Keratinocyte (primary cell): ENCODE measurements around the gene SPDYA. TPM values are rescaled to one million over a fixed set of nuclear protein-coding genes. Genes with fewer than 3 reads are reported as not detected.

Experiments
- DNase-seq: peaks from one replicate; pipeline ENCODE4 v3.0.0-alpha.2; 2011; ENCODE audit warnings: low read depth, missing footprints, low spot score
- FAIRE-seq: peaks from 2 replicates; lab custom pipeline; 2011; peaks lifted over from hg19 to GRCh38; lab: Jason Lieb, UNC
- H2AFZ ChIP-seq: 2 replicates; pipeline ENCODE4 v1.6.0; 2012; ENCODE audit warnings: low read length, control low read depth, inconsistent platforms; ENCODE audit not compliant: control insufficient read depth
- H3K27ac ChIP-seq: 2 replicates; pipeline ENCODE4 v1.5.1; 2011; ENCODE audit warnings: low read length; ENCODE audit not compliant: control insufficient read depth, insufficient read depth
- H3K27me3 ChIP-seq: 3 replicates; pipeline ENCODE4 v1.6.0; 2011; ENCODE audit warnings: low read length; ENCODE audit not compliant: control insufficient read depth, insufficient read depth; ENCODE audit errors: extremely low read depth
- H3K36me3 ChIP-seq, 2 experiments: 2 replicates in 1 of 2; 3 replicates in 1 of 2; pipeline ENCODE4 v1.5.1; 2011; ENCODE audit warnings: low read length in 2 of 2, mild to moderate bottlenecking in 1 of 2; ENCODE audit not compliant: control insufficient read depth in 2 of 2, insufficient read depth in 2 of 2; ENCODE audit errors: extremely low read depth in 1 of 2
- H3K4me1 ChIP-seq: 3 replicates; pipeline ENCODE4 v1.5.1; 2011; ENCODE audit warnings: low read length; ENCODE audit not compliant: control insufficient read depth, insufficient read depth; ENCODE audit errors: extremely low read depth
- H3K4me2 ChIP-seq: 3 replicates; pipeline ENCODE4 v1.6.0; 2011; ENCODE audit warnings: low read depth, low read length; ENCODE audit not compliant: control insufficient read depth, insufficient read depth; ENCODE audit errors: extremely low read depth
- H3K4me3 ChIP-seq, 3 experiments: fragments of 200-600 bp in 1 of 3; sonication (generic) in 1 of 3; 2 replicates in 2 of 3; 3 replicates in 1 of 3; pipeline ENCODE4 v1.5.1; 2011 to 2016; ENCODE audit warnings: low read length in 3 of 3, mild to moderate bottlenecking in 3 of 3, control low read depth in 2 of 3, inconsistent platforms in 1 of 3, low read depth in 1 of 3, mixed read lengths in 1 of 3, mixed run types in 1 of 3, moderate library complexity in 1 of 3; ENCODE audit not compliant: control insufficient read depth in 2 of 3, insufficient read depth in 2 of 3; ENCODE audit errors: extremely low read depth in 1 of 3
- H3K79me2 ChIP-seq: 2 replicates; pipeline ENCODE4 v1.6.0; 2012; ENCODE audit warnings: low read length; ENCODE audit not compliant: control insufficient read depth, insufficient read depth
- H3K9ac ChIP-seq: 3 replicates; pipeline ENCODE4 v1.6.0; 2011; ENCODE audit warnings: low read length; ENCODE audit not compliant: control insufficient read depth, insufficient read depth; ENCODE audit errors: extremely low read depth
- H3K9me1 ChIP-seq: 3 replicates; pipeline ENCODE4 v1.6.0; 2011; ENCODE audit warnings: low read length; ENCODE audit not compliant: control insufficient read depth, insufficient read depth; ENCODE audit errors: extremely low read depth
- H3K9me3 ChIP-seq: 2 replicates; pipeline ENCODE4 v1.5.1; 2012; ENCODE audit warnings: low read depth, low read length; ENCODE audit not compliant: control insufficient read depth
- H4K20me1 ChIP-seq: 3 replicates; pipeline ENCODE4 v1.6.0; 2011; ENCODE audit warnings: low read length; ENCODE audit not compliant: control insufficient read depth, insufficient read depth; ENCODE audit errors: extremely low read depth
- EZH2 ChIP-seq: IDR thresholded peaks from one replicate; pipeline ENCODE4 v1.6.1; 2012; ENCODE audit warnings: inconsistent platforms, mild to moderate bottlenecking, low read length, moderate library complexity
- dilution Hi-C: fragments of 300-500 bp; cut with MboI; formaldehyde crosslinking; loops from one replicate; pipeline ENCODE4 v1.7.0; 2020; ENCODE audit warnings: low sequenced_read_pairs; ENCODE audit not compliant: extremely low pct_ligation_motif_present
- polyA plus RNA-seq, 5 experiments: library from polyadenylated mRNA; depleted of rRNA in 3 of 5; stranded (reverse) in 3 of 5; stranded (forward) in 1 of 5; unstranded in 1 of 5; fragments of >200 nt; gene quantifications; 1 replicate in 1 of 5; 2 replicates in 3 of 5; 3 replicates in 1 of 5; pipeline versions ENCODE4 v1.2.1 to v1.2.3, GENCODE V29; 2011 to 2012; ENCODE audit warnings: missing spikeins in 2 of 5, low read depth in 1 of 5, low replicate concordance in 1 of 5
- TF ChIP-seq, protein P1 (sequence below), 3 experiments: IDR thresholded peaks in 1 of 3; conservative IDR thresholded peaks in 1 of 3; optimal IDR thresholded peaks in 1 of 3; 2 replicates in 2 of 3; 3 replicates in 1 of 3; pipeline versions ENCODE3 to v1.5.1; 2011; ENCODE audit warnings: low read length in 3 of 3, mild to moderate bottlenecking in 3 of 3, moderate library complexity in 2 of 3, control low read depth in 1 of 3, inconsistent platforms in 1 of 3; ENCODE audit not compliant: insufficient read depth in 2 of 3; ENCODE audit errors: extremely low read depth in 1 of 3

The SPDYA gene
- polyA plus RNA-seq, 1 donor (not counting 4 experiments of a cell fraction or from before 2014, with no cell fraction given): 0.37 TPM

DNA sequence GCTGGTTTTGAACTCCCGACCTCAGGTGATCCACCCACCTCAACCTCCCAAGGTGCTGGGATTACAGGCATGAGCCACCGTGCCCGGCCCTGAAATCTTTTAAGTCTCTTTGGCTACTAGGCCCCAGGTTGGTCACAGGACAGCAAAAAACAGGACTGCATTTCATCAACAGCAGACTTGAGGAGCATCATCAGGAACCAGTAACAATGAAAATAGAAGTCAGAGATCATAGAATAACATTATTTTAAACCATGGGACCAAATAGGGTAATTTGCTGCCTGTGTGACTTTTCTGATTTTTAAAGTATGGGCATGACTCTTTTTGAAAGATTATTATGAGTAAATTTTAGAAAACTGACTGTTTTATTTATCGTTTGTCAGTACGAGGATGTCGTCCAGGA, 34.2 kb upstream of the SPDYA start:
- peaks cover 93% of the 10 kb centered on the region for H3K79me2 ChIP-seq
- no peak for FAIRE-seq
- no peak overlapping the region for H3K4me3 ChIP-seq
- H3K27me3 ChIP-seq: no peaks in the 10 kb centered on the region
- H4K20me1 ChIP-seq: peaks cover 16% of the 10 kb centered on the region
- peaks cover 5% of the 10 kb centered on the region for H3K4me1 ChIP-seq
- no peak for TF ChIP-seq EZH2
- TF ChIP-seq, protein P1, sequence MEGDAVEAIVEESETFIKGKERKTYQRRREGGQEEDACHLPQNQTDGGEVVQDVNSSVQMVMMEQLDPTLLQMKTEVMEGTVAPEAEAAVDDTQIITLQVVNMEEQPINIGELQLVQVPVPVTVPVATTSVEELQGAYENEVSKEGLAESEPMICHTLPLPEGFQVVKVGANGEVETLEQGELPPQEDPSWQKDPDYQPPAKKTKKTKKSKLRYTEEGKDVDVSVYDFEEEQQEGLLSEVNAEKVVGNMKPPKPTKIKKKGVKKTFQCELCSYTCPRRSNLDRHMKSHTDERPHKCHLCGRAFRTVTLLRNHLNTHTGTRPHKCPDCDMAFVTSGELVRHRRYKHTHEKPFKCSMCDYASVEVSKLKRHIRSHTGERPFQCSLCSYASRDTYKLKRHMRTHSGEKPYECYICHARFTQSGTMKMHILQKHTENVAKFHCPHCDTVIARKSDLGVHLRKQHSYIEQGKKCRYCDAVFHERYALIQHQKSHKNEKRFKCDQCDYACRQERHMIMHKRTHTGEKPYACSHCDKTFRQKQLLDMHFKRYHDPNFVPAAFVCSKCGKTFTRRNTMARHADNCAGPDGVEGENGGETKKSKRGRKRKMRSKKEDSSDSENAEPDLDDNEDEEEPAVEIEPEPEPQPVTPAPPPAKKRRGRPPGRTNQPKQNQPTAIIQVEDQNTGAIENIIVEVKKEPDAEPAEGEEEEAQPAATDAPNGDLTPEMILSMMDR (optimal IDR thresholded peaks at IDR 0.05 in 1 of 3, IDR thresholded peaks at IDR 0.05 in 1 of 3, conservative IDR thresholded peaks at IDR 0.05 in 1 of 3; ENCODE audit: extremely low read depth in 1 of 3, insufficient read depth in 2 of 3, low read length in 3 of 3): no peak
- dilution Hi-C loops: no loop called here
- H3K9me1 ChIP-seq: no peaks in the 10 kb centered on the region
- no peak overlapping the region for H3K4me2 ChIP-seq
- H3K27ac ChIP-seq: no peak overlapping the region
- H2AFZ ChIP-seq: no peak overlapping the region
- peaks cover 4 to 13% of the 10 kb centered on the region in 2 experiments for H3K36me3 ChIP-seq
- no peak for DNase-seq
- H3K9me3 ChIP-seq: no peaks in the 10 kb centered on the region
- H3K9ac ChIP-seq: no peak overlapping the region

GRCh38 chr2:28778392-28778791, 32.2 kb upstream of the SPDYA start:
- TF ChIP-seq, protein P1 (optimal IDR thresholded peaks at IDR 0.05 in 1 of 3, IDR thresholded peaks at IDR 0.05 in 1 of 3, conservative IDR thresholded peaks at IDR 0.05 in 1 of 3; ENCODE audit: extremely low read depth in 1 of 3, insufficient read depth in 2 of 3, low read length in 3 of 3): no peak
- no peak for TF ChIP-seq EZH2
- H3K9me3 ChIP-seq: no peaks in the 10 kb centered on the region
- peaks cover 10 to 30% of the 10 kb centered on the region in 2 experiments for H3K36me3 ChIP-seq
- H3K9me1 ChIP-seq: no peaks in the 10 kb centered on the region
- H4K20me1 ChIP-seq: peaks cover 16% of the 10 kb centered on the region
- no peak for DNase-seq
- dilution Hi-C loops: no loop called here
- peaks cover 5% of the 10 kb centered on the region for H3K4me1 ChIP-seq
- H3K4me3 ChIP-seq: no peak overlapping the region
- no peak overlapping the region for H3K4me2 ChIP-seq
- no peak overlapping the region for H3K9ac ChIP-seq
- peaks cover 82% of the 10 kb centered on the region for H3K79me2 ChIP-seq
- no peaks in the 10 kb centered on the region for H3K27me3 ChIP-seq
- no peak overlapping the region for H2AFZ ChIP-seq
- H3K27ac ChIP-seq: no peak overlapping the region
- FAIRE-seq: no peak
